ENCODE measurements around the gene PAXX. TPM values are rescaled to one million over a fixed set of nuclear protein-coding genes. Genes with fewer than 3 reads are reported as not detected.

Gene PAXX
- total RNA-seq, 1 donor: 9.9 TPM

DNA sequence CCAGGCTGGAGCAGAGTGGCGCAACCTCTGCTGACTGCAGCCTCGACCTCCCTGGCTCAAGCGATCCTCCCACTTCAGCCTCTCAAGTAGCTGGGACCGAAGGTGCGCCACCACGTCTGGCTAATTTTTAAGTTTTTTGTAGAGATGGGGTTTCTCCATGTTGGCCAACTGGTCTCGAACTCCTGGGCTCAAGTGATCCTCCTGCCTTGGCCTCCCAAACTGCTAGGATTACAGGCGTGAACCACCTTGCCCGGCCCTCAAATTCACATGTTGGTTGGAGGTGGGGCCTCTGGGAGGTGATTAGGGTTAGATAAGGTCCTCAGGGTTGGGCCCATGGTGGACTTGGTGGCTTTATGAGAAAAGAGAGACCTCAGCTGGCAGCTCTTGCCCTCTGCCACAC is 30.1 kb upstream of the PAXX start:
- no peak for TF ChIP-seq CTCF (IDR thresholded peaks at IDR 0.05; ENCODE audit: insufficient read depth, low read depth, low read length)
- DNase-seq (ENCODE audit: low read depth): no peak

DNA sequence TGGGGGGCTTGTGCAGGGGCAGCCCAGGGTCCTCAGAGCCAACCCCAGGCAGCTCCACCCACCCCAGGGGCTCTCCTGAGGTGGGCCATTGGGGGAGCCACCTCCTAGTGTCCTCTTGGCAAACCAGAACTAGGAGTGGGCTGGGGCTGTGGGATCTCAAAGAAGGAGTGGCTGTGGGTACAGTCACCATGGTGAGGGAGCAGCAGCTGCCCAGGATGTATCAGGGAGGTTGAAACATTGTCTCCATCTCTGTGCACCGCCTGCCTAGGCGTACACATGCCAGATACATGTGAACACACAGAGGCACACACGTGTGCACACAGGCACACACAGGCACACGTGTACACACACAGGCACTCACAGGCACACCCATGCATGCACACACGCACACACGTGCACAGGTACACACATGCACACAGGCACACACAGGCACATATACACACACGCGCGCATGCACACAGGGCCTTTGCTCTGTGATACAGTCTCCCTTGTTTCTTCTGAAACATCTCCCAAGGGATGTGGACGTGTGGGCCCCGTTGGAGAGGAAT is 29.4 kb upstream of the PAXX start:
- no peak for TF ChIP-seq CTCF (IDR thresholded peaks at IDR 0.05; ENCODE audit: insufficient read depth, low read depth, low read length)
- no peak for DNase-seq (ENCODE audit: low read depth)
- H3K4me3 ChIP-seq (ENCODE audit: low read depth, low read length): no peak overlapping the region

More for the DNA sequence above, 30.1 kb upstream of the PAXX start:
- no peak overlapping the region for H3K4me3 ChIP-seq (ENCODE audit: low read depth, low read length)

DNA sequence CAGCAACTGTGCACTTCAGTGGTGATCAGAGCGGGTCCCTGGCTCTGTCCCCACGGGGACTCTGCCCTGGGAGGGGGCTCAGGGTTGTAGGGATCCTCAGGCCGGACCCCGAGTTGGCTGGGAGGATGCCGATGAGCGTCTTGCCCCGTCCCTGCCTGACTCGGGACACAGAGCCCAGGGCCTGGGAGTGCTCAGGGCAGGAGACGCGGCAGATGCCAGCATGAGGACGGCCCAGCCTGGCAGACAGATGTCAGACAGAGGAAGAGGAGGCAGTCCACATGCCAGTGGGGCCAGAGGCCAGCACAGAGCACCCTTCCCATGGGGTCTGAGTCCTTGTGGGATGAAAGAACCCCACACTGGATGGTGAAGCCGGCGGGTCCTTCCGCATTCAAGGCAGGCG is 28.9 kb upstream of the PAXX start:
- H3K4me3 ChIP-seq (ENCODE audit: low read depth, low read length): no peak overlapping the region
- no peak for DNase-seq (ENCODE audit: low read depth)
- TF ChIP-seq CTCF (IDR thresholded peaks at IDR 0.05; ENCODE audit: insufficient read depth, low read depth, low read length): no peak

DNA sequence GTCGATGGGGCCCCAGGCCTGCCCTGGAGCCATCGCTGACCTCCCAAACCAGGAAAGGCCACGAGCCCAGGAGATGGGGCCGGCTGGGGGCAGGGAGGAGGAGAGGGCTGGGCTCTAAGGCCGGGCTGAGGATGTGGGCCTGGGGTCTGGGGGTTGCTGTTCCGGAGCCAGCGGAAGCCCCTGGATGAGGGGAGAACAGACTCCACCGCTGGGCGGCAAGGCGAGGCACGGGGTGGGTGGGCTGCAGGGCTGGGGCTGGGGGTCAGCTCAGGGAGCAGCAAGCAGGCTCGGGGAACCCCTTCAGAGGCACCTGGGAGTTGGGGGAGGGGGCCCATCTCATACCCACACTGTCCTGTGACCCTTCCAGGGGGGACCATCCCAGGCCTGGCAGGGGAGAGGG is 28.5 kb upstream of the PAXX start:
- no peak for TF ChIP-seq CTCF (IDR thresholded peaks at IDR 0.05; ENCODE audit: insufficient read depth, low read depth, low read length)
- no peak for DNase-seq (ENCODE audit: low read depth)
- H3K4me3 ChIP-seq (ENCODE audit: low read depth, low read length): no peak overlapping the region

GRCh38 chr9:136964171-136964689 is 28.0 kb upstream of the PAXX start:
- DNase-seq (ENCODE audit: low read depth): no peak
- no peak for TF ChIP-seq CTCF (IDR thresholded peaks at IDR 0.05; ENCODE audit: insufficient read depth, low read depth, low read length)
- H3K4me3 ChIP-seq (ENCODE audit: low read depth, low read length): no peak overlapping the region

DNA sequence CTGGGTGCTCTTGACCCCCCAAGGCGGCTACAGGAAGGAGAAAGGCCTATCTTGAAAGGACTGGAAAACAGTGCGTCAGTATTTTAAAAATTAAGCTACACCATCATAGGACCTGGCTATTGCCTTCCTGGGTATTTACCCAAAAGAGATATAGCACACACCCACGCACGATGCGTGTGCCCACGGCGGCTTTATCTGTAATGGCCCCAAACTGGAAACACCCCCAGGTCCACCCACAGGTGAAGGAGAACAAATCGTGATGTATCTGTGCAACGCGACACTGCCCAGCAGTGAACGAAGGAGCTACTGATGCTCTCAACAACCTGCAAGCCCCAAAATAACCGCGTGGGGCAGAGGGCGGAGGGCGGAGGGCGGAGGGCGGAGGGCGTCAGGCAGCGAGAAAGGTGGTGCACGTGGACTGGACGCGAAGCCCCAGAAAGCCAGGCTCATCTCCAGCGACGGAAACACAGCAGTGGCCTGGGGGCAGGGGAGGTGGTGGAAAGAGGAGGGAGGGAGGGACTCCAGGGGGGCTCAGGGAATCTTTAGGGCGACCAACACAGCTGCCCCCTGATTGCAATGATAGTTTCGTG is 27.3 kb upstream of the PAXX start:
- H3K4me3 ChIP-seq (ENCODE audit: low read depth, low read length): no peak overlapping the region
- no peak for DNase-seq (ENCODE audit: low read depth)
- no peak for TF ChIP-seq CTCF (IDR thresholded peaks at IDR 0.05; ENCODE audit: insufficient read depth, low read depth, low read length)

Measured in fibroblast of villous mesenchyme (primary cell).